NCI-H2196 treated with DMSO at 0.1 percent for 48 hours (cell line): ENCODE data around the gene FOXN1.
A peak's percentile ranks its signal among the peaks of the same experiment; 100 is the strongest.
"Not testable (repeated sequence)": the region's sequence is repeated elsewhere in the genome, so short reads cannot be mapped to it uniquely, and the experiment has no call there.

Experiments
- DNase-seq: peaks from one replicate; lab custom pipeline; 2025; ENCODE audit not compliant: unreplicated experiment; lab: John Stamatoyannopoulos, UW

FOXN1 gene

DNA sequence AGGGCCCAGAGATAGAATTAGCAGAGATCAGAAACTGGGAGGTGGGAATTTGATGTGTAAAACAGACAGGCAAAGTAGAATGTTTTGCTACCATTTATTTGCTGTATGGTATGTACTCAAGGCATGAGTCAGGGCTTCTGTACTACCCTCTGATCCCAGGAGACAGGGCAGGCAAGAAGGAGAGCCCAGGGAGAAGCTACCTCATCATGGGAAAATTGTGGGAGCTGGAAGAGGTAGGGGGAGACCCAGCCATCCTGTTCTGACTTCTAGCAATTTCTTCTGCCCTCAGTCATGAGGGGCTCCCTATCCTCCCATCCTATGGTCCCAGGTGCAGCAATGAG is 66.9 kb downstream of the FOXN1 start:
- DNase-seq: no peak

DNA sequence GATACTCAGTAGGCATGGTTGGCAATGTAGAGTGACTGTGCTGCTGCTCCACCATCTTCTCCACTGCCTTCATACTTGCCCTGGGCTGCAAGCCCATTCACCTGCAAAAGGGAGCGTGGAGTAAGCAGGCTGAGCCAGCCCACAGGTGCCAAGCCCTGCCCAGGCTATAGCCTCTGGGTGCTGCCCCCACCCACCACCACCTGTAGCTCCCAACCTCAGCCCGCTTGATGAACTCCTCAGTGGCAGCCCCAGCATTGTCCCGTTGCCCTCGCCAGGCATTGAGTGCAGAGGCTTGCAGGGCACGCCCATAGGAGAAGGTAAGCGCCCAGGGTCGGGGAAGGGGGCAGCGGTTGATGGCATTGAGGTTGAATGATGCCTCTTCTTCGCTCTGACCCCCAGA is 67.4 kb downstream of the FOXN1 start:
- DNase-seq: no peak

DNA sequence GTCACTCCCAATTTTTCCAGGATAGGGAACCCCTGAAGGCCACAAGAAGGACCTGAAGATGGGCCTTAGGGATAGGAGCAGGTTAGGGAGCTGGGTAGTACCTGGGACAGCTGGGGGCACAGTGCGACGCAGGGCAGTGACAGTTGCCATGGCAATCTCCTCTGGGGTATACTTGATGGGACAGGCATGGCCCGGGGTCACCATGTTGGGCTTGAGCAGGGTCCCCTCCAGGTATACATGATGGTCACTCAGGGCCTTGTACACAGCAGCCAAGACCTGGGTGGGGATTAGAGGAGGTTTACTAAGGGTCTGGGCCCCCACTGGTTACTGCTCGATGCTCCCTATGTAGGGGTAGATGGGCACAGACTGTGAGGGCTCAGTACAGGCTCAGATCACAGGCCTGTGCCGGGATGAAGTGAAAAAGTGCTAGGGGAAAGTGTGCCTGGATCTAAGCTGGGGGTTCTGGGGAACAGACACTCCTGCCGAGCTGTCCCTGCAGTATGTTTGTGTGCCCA is 67.9 kb downstream of the FOXN1 start:
- DNase-seq: no peak

GRCh38 chr17:28574526-28574925 is 68.4 kb downstream of the FOXN1 start:
- no peak for DNase-seq

DNA sequence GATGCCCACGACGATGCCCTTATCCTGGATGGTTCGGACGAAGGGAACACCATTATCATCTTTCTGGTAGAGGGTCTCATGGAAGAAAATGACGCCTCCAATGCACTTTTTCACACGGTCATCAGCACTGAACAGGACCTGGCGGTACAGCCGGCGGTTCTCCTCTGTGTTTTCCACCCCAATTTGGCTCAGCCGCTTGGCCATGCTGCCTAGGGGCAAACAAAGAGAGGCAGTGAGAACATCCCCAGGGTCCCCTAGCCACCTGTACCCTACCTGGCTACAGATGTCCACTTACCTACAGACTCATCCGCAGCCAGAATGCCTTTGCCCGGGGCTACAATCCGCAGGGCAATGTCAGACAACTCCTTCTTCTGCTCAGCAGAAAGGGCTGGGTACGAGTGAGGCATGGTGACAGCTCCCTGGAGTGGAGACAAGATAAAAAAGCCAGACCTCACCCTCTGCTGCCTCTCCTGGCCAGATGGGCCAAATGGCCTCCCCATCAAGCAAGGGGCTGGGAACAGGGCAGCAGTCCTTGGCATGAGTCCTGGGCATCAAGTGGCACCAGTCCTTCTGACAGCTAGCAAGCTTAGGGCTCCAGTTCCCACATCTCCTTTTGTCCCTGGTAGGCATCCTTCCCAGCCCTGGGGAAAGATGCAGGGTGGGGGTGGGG is 69.1 kb downstream of the FOXN1 start:
- DNase-seq: no peak

- not testable (repeated sequence) for DNase-seq
Measured at GRCh38 chr17:28576016-28576415, 69.9 kb downstream of the FOXN1 start.

DNA sequence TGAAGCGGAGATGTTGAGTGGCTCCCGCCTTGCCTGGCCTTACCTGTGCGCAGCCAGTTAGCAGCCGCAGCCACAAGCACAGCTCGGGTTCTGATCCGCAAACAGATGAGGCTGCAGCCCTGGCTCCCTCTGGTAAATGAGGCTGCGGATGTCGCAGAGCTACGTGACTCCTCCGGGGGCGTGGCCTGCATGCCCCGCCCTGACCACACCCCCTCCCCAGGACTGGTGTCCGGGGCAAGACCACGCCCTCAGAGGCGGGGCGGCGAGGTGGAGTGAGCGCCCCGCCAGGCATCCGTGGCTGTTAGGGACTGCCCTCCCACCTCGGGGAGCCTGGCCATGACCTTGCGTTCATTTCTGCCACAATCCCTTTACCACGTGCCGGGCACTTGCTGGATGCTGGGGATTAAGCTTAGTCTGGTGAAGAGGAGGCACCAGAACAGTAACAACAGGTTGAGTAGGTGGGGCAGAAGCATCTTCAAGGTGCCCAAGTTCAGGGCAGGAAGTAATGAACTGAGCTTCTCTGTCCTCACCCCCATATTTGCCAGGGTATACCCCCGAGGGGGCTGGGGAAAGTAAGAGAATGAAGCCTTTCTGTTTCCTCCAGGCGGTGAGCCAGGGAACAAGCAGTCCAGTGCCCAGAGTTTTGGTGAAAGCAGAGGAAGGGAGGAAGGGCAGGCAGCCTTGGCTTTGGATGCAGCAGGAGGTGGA is 70.8 kb downstream of the FOXN1 start, which contains the start of gene ALDOC:
TSS of gene ALDOC (minus strand) at position 138 of the 708 bp plus-strand sequence. CDS start 1,363 bp downstream, outside the sequence.
- DNase-seq: peak; percentile 68

DNA sequence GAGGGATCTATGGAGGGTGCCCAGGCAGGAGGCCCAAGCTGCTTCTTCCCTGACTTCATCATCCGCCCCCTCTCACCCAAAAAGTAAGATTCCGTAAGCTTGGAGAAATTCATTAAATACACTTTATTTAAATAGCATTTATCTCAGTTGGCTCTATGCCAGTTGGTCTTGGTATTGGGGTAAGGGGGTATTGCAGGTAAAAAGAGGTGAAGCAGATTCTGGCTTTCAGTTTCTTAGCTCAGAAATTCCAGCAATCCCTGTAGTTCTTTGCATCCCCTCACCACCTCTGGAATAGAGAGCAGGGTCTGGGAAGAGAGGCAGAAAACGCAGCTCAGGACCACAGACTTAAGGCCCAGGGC is 71.3 kb downstream of the FOXN1 start:
- no peak for DNase-seq

DNA sequence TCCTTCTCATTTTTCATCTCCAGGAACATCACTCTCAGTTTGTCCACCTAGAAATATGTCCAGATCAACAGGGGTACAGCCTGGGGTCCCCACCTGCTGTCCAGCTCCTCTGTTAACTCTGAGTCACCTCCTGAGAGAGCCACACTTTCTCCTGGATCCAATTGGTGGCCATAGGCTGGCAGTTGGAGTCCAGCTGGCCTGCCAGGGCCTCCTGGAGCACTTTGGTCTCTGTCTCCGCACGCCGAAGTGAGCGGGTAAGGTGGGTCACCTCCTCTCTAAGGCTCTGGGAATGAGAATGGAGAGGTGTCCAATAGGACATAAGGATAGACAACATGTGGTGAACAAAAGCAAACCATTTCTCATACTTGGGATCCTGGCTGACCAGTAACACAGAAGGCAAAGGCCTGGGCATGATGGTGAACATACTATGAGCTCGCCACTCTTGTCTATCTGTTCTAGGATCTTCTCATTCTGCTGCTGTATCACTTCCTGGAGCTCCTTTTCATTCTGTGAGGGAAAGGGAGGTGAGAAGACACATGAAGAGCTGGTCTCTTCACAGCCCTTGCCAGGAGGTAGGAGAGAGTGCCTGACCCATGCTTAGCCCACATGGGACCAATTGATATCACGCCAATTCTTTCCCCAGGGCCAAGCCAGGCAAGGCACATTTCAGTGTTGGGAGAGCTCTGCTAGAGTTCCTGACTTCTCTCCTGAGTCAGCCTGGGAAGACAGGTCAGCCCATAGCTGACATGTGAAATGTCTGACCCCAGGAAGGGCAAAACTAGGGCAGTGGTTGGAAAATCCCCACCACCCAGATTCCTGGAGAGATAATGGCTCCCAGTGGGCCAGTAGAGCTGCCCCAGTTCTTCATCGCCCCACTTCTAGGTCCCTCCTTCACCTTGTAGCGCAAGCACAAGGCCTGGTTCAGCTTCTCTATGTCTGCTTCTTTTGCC is 72.4 kb downstream of the FOXN1 start:
- DNase-seq: no peak

DNA sequence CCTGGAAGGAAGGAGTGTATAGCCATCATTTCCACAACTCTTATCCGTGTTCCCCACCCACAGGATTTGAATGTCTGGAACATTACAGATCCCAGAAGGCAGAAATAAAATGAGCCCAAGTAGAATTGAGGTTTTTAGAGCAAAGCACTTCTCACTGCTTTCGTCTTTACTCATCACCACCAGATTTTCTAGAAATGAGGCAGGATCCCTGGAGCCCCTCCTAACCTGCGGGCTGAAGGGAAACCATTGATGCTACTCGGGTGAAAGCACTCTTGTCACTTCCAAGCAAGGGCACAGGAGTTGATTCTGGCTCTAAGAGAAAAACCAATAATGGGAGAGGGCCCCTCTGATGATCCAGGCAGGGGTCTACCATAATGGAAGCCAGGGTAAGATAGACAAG is 73.4 kb downstream of the FOXN1 start:
- no peak for DNase-seq

GRCh38 chr17:28580959-28581358 is 74.8 kb downstream of the FOXN1 start:
- no peak for DNase-seq

DNA sequence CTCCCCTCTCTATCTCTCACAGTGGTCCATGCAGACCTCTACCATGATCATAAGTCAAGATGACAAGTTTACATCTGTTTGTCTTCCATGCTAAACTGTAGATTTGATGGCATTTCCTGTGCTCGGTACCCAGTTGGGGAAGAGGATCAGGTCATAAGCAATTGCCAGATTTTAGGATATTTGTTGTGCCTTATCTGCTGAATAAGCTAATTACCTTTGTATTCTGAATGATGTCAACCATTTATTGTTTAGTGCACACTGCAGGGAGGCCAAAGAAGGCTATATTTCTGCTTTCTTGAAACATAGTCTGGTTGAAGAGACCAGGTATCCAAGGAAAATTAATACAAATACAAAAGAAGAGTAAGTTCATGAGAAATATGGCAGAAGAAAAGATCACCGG is 76.4 kb downstream of the FOXN1 start:
- DNase-seq: no peak

- DNase-seq: no peak
Measured at GRCh38 chr17:28584434-28584833, 78.3 kb downstream of the FOXN1 start.

- no peak for DNase-seq
Measured at GRCh38 chr17:28585851-28586250, 79.7 kb downstream of the FOXN1 start.
